ENCODE results near the gene NELFCD.
"Not testable (repeated sequence)": the region's sequence is repeated elsewhere in the genome, so short reads cannot be mapped to it uniquely, and the experiment has no call there.

NELFCD gene

GRCh38 chr20:58973866-58974265, 7.2 kb upstream of the NELFCD start:
- no peak for DNase-seq

- DNase-seq, result no peak
These were observed 5.7 kb upstream of the NELFCD start for GRCh38 chr20:58975353-58975752.

- no peak for DNase-seq
These were observed 4.9 kb upstream of the NELFCD start for GRCh38 chr20:58976061-58976730.

GRCh38 chr20:58978351-58979190, 2.5 kb upstream of the NELFCD start:
- DNase-seq, result no peak

- DNase-seq, result peak in 1 of 2 donors; percentile 22
These were observed 740 bp downstream of the NELFCD start for GRCh38 chr20:58981628-58982364.

GRCh38 chr20:58982406-58983114, 1.5 kb downstream of the NELFCD start:
- peak in 1 of 2 donors; percentile 66 for DNase-seq

- not testable (repeated sequence) for DNase-seq
These were observed 2.0 kb downstream of the NELFCD start for GRCh38 chr20:58983115-58983468.

- no peak for DNase-seq
These were observed 3.6 kb downstream of the NELFCD start for GRCh38 chr20:58984691-58985090.

- DNase-seq, result no peak
These were observed 4.6 kb downstream of the NELFCD start for GRCh38 chr20:58985656-58986055.

GRCh38 chr20:58986286-58986967, 5.4 kb downstream of the NELFCD start:
- no peak for DNase-seq

GRCh38 chr20:58986968-58987517, 6.0 kb downstream of the NELFCD start:
- DNase-seq, result no peak

- no peak for DNase-seq
These were observed 6.9 kb downstream of the NELFCD start for GRCh38 chr20:58987790-58988564.

- DNase-seq, result no peak
These were observed 7.5 kb downstream of the NELFCD start for GRCh38 chr20:58988565-58988882.

GRCh38 chr20:58989196-58989595, 8.1 kb downstream of the NELFCD start:
- no peak for DNase-seq

- DNase-seq, result no peak
These were observed 9.8 kb downstream of the NELFCD start for GRCh38 chr20:58990651-58991445.

- no peak for DNase-seq
These were observed 10.7 kb downstream of the NELFCD start for GRCh38 chr20:58991715-58992114.

- no peak for DNase-seq
These were observed 11.9 kb downstream of the NELFCD start for GRCh38 chr20:58992911-58993310.

- DNase-seq, result no peak
These were observed 12.5 kb downstream of the NELFCD start for GRCh38 chr20:58993332-58994248.

- no peak for DNase-seq
These were observed 13.5 kb downstream of the NELFCD start for GRCh38 chr20:58994390-58995159.

Data from CD4-positive, alpha-beta T cell treated with Interleukin-4 for 1 hour (primary cell).